ENCODE data around the gene TNIK. TPM values are rescaled to one million over a fixed set of nuclear protein-coding genes. Genes with fewer than 3 reads are reported as not detected.

TNIK gene
- total RNA-seq, 1 experiment from 2014 or later, result 22.4 TPM

DNA sequence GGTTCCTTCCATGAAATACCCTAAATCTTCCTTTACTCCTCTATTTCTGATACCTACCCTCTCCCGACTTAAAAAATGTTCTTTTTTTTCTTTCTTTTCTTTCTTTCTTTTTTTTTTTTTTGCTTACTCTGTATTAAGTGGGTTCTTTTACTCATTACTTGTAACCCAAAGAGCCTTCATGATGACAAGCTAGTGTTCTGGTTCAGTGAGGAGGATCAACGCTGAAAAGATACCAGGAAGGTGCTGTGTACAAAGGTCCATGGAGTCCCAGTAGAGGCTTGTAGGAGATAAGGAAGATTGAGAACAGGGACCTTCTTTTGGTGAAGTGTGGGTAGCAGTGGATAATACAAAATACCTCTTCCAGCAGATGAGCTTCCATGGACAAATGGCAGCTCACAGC, 369.9 kb downstream of the TNIK start:
- Histone ChIP-seq H3K9me3 (no peaks in the 10 kb centered on the region), H3K4me1 (peaks cover 22% of the 10 kb centered on the region), H3K36me3 (ENCODE audit: control insufficient read depth, insufficient read depth, low read length) (no peaks in the 10 kb centered on the region; the same call in 1 of the 2 replicates), H3K27me3 (replicated peaks; ENCODE audit: control insufficient read depth, insufficient read depth, low read length) (no peaks in the 10 kb centered on the region), H3K4me3 (ENCODE audit: low read depth, low read length) (no peak overlapping the region)
- H3K27ac Mint-ChIP-seq (ENCODE audit: unreplicated experiment), result peak overlapping the region; percentile 16
- no peaks in the 10 kb centered on the region for H3K36me3 Mint-ChIP-seq (ENCODE audit: insufficient read depth, unreplicated experiment)
- H3K4me3 Mint-ChIP-seq (ENCODE audit: unreplicated experiment), result no peak overlapping the region
- CTCF ChIA-PET, result interaction anchor here (0.6 to 0.7 kb wide), 2 partner anchors 316 to 825 kb away, joined by 3 to 4 read pairs; no protein-coding TSS in a partner anchor
- H3K27me3 Mint-ChIP-seq (ENCODE audit: insufficient read depth, unreplicated experiment), result no peaks in the 10 kb centered on the region
- BruUV-seq (replicated peaks), result no TSS peak
- no peak for DNase-seq
- intact Hi-C loops (cut with micrococcal nuclease; ENCODE audit: unreplicated experiment), result no loop called here
- POLR2A ChIA-PET, result interaction anchor here (0.7 kb wide), 1 partner anchor 79 kb away, joined by 4 read pairs; no protein-coding TSS in a partner anchor
- peaks cover 17% of the 10 kb centered on the region for H3K4me1 Mint-ChIP-seq (ENCODE audit: low read depth, unreplicated experiment)
- no peaks in the 10 kb centered on the region for H3K9me3 Mint-ChIP-seq (ENCODE audit: unreplicated experiment)
- TF ChIP-seq CTCF (IDR thresholded peaks at IDR 0.05; ENCODE audit: insufficient read depth in 1 of 2, low read depth in 1 of 2, low read length in 1 of 2, severe bottlenecking in 1 of 2, unreplicated experiment in 1 of 2), result no peak

DNA sequence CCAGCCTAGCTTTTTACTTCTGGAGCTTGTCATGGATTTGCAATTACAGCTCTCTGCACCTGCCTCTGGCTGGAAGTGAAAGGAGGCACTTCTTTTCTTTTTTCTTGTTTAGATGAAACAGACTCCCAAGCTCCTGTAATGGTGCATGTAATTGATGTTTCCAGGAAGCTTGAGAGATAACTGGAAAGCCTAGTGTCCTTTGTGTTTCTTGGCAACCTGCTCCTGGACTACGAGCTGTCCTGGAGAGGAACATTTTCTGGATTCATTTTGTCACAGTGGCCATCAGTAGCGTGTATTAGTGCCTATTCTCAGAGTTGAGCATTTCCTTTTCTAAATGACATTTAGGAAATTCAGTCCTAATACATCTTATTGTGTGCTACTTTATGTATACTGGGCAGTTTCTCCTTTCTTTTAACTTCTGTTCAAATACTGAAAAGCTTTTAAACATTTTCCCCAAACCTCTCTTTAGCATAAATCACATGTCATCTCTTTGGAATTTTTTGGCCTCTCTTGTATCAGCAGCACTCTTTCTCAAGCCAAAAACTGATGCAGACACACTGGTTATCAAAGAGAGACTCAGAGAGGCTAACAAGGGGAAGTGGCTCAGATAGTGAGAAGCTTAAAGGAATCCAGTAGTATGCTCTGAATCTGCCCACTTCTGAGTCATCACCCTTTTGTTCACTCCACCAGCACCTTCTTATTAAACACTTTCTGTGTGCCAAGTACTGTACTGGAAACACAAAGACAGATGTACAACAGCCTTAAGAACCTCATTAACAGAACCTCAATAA, 371.0 kb downstream of the TNIK start:
- Histone ChIP-seq H3K36me3 (ENCODE audit: control insufficient read depth, insufficient read depth, low read length) (no peaks in the 10 kb centered on the region; the same call in 1 of the 2 replicates), H3K9me3 (no peaks in the 10 kb centered on the region), H3K27me3 (replicated peaks; ENCODE audit: control insufficient read depth, insufficient read depth, low read length) (no peaks in the 10 kb centered on the region), H3K4me3 (ENCODE audit: low read depth, low read length) (no peak overlapping the region), H3K4me1 (peaks cover 22% of the 10 kb centered on the region)
- H3K4me3 Mint-ChIP-seq (ENCODE audit: unreplicated experiment), result no peak overlapping the region
- TF ChIP-seq CTCF (IDR thresholded peaks at IDR 0.05; ENCODE audit: insufficient read depth in 1 of 2, low read depth in 1 of 2, low read length in 1 of 2, severe bottlenecking in 1 of 2, unreplicated experiment in 1 of 2), result no peak
- H3K27me3 Mint-ChIP-seq (ENCODE audit: insufficient read depth, unreplicated experiment), result no peaks in the 10 kb centered on the region
- peak in 1 of 2 experiments; percentile 14 for DNase-seq
- ChIA-PET POLR2A (no interaction called here), CTCF (no interaction called here)
- no TSS peak for BruUV-seq (replicated peaks)
- peaks cover 17% of the 10 kb centered on the region for H3K4me1 Mint-ChIP-seq (ENCODE audit: low read depth, unreplicated experiment)
- H3K9me3 Mint-ChIP-seq (ENCODE audit: unreplicated experiment), result no peaks in the 10 kb centered on the region
- H3K36me3 Mint-ChIP-seq (ENCODE audit: insufficient read depth, unreplicated experiment), result no peaks in the 10 kb centered on the region
- intact Hi-C loops (cut with micrococcal nuclease; ENCODE audit: unreplicated experiment), result no loop called here
- H3K27ac Mint-ChIP-seq (ENCODE audit: unreplicated experiment), result peak overlapping the region; percentile 16

DNA sequence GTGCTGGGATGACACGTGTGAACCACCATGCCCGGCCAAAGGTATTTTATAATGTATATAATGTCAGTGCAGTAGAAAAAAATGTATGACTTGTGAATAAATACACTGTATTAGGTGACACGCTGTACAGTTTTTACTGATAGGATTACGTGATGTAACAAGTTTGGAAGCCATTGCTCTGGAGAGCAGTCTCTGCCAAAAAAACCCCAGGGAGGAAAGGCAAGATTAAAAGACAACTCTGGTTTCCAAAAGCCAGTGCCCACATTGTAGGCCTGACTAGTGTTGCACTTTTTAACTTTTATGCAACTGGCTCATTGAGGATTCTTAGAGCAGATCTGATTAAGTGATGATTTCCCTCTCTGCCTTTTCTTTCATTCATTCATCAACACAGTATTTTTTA, 371.7 kb downstream of the TNIK start:
- POLR2A ChIA-PET, result no interaction called here
- Histone ChIP-seq H3K4me3 (ENCODE audit: low read depth, low read length) (no peak overlapping the region), H3K9me3 (no peaks in the 10 kb centered on the region), H3K36me3 (ENCODE audit: control insufficient read depth, insufficient read depth, low read length) (no peaks in the 10 kb centered on the region; the same call in 1 of the 2 replicates), H3K4me1 (peaks cover 22% of the 10 kb centered on the region), H3K27me3 (replicated peaks; ENCODE audit: control insufficient read depth, insufficient read depth, low read length) (no peaks in the 10 kb centered on the region)
- intact Hi-C loops (cut with micrococcal nuclease; ENCODE audit: unreplicated experiment), result no loop called here
- H3K9me3 Mint-ChIP-seq (ENCODE audit: unreplicated experiment), result no peaks in the 10 kb centered on the region
- CTCF ChIA-PET, result no interaction called here
- no peak overlapping the region for H3K4me3 Mint-ChIP-seq (ENCODE audit: unreplicated experiment)
- H3K36me3 Mint-ChIP-seq (ENCODE audit: insufficient read depth, unreplicated experiment), result no peaks in the 10 kb centered on the region
- no peak overlapping the region for H3K27ac Mint-ChIP-seq (ENCODE audit: unreplicated experiment)
- no peaks in the 10 kb centered on the region for H3K27me3 Mint-ChIP-seq (ENCODE audit: insufficient read depth, unreplicated experiment)
- BruUV-seq (replicated peaks), result no TSS peak
- DNase-seq, result no peak
- TF ChIP-seq CTCF (IDR thresholded peaks at IDR 0.05; ENCODE audit: insufficient read depth in 1 of 2, low read depth in 1 of 2, low read length in 1 of 2, severe bottlenecking in 1 of 2, unreplicated experiment in 1 of 2), result no peak
- peaks cover 17% of the 10 kb centered on the region for H3K4me1 Mint-ChIP-seq (ENCODE audit: low read depth, unreplicated experiment)

Data from Caco-2 (cell line).